Hindlimb muscle (tissue), 1 donor: Measurements from ENCODE around the gene IKZF3. TPM values are rescaled to one million over a fixed set of nuclear protein-coding genes. Genes with fewer than 3 reads are reported as not detected.
"Not testable (repeated sequence)": the region's sequence is repeated elsewhere in the genome, so short reads cannot be mapped to it uniquely, and the experiment has no call there.

Experiments
- DNase-seq: peaks from one replicate; pipeline ENCODE4 v3.0.0-alpha.2; 2013
- polyA plus RNA-seq: library from polyadenylated mRNA; unstranded; fragments of 120-200 nt; gene quantifications from one replicate; pipeline ENCODE4 v1.2.1, GENCODE V29; 2013; ENCODE audit not compliant: insufficient read length

IKZF3 gene
- polyA plus RNA-seq, 1 donor: 0.17 TPM

- DNase-seq: no peak
Measured at GRCh38 chr17:39737760-39738567, 126.1 kb downstream of the IKZF3 start, which contains the start of gene GRB7. GRB7 (plus strand) TSS chr17:39737938; CDS start chr17:39742302, 4,364 bp downstream.

DNA sequence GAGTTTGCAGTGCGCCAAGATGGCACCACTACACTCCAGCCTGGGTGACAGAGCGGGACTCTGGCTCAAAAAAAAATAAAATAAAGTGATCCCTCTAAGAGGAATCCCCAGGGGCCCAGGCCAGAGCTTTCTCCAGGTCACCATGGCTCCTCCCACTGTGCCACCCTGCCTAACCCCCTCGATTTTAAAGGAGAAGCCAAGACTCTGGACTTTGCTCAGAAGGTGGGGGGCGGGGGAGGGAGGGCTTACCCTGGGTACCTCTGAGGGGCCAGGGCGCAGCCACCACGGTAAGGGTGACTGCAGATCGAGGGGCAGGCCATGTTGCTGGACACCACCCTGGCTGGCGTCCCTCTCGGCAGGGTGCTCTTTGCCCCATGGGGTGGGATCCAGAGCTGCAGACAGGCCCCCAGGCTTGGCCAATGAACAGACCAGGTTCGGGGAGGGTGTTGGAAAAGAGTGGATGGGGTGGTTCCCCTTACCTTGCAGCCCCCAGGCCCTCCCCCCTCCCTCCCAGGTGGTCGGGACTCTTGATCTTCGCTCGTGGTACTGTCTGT, 126.8 kb downstream of the IKZF3 start:
- no peak for DNase-seq

GRCh38 chr17:39736319-39737165, 127.6 kb downstream of the IKZF3 start:
- no peak for DNase-seq

- DNase-seq: no peak
Measured at GRCh38 chr17:39735882-39736281, 128.2 kb downstream of the IKZF3 start.

DNA sequence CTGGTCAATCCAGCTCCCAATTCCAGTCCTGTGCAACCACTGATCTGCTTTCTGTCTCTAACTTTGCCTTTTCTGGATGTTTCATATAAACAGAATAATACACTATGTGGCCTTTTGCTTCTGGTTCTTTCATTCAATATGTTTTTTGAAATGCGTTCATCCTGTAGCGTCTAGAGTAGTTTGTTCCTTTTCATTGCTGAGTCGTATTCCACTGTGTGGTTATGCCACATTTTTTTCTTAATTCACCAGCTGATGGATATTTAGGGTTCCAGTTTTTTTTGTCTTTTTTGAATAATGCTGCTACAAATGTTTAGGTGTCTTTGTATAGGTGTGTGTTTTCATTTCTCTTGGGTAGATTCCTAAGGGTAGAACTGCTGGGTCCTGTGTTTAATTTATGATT, 131.5 kb downstream of the IKZF3 start:
- DNase-seq: no peak

GRCh38 chr17:39730095-39730921, 133.8 kb downstream of the IKZF3 start, which contains the start of gene MIEN1:
MIEN1 (minus strand) TSS chr17:39730532; CDS start chr17:39730495, 37 bp downstream.
- peak; percentile 88 for DNase-seq

DNA sequence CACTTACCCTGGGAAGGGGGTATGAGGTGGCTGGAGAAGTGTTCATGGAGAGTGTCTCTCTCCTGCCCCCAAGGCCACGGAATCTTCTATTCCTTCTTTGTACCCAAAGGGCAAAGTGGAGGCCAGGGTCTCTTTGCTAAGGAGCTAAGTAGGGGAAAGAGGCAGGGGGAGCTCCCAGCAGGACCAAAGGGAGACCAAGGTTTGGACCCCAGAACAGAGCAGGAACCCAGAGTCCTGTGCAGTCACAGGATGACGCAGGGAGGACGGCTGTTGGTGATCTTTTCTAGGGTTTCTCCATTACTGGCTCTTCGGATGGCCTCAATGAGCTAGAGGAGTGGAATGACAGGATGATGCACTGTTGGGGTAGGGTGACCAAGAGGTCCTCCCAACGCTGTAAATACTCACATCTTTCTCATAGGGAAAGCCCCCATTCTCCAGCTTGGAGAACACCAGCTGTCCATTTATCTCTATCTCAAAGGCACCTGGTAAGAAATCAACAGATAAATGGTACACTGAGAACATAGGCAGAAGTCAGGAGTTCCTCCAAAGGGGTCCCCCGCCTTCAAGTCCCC, 134.7 kb downstream of the IKZF3 start:
- DNase-seq: no peak

- DNase-seq: no peak
Measured at GRCh38 chr17:39727556-39727955, 136.6 kb downstream of the IKZF3 start.

- DNase-seq: no peak
Measured at GRCh38 chr17:39726617-39727016, 137.5 kb downstream of the IKZF3 start.

DNA sequence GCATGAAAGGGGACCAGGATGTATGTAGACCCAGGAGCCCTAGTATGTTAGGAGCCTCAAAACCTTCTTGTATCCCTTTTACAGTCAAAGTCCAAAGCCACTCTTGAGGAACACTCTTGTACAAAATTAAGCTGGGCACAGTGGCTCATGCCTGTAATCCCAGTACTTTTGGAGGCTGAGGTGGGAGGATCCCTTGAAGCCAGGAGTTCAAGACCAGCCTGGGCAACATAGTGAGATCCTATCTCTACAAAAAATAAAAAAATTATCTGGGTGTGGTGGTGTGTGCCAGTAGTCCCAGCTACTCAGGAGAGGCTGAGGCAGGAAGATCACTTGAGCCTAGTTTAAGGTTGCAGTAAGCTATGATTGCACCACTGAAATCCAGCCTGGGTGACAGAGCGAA, 138.2 kb downstream of the IKZF3 start:
- not testable (repeated sequence) for DNase-seq

DNA sequence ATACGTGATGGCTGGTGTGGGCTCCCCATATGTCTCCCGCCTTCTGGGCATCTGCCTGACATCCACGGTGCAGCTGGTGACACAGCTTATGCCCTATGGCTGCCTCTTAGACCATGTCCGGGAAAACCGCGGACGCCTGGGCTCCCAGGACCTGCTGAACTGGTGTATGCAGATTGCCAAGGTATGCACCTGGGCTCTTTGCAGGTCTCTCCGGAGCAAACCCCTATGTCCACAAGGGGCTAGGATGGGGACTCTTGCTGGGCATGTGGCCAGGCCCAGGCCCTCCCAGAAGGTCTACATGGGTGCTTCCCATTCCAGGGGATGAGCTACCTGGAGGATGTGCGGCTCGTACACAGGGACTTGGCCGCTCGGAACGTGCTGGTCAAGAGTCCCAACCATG, 139.4 kb downstream of the IKZF3 start:
- no peak for DNase-seq

GRCh38 chr17:39722965-39723848, 140.9 kb downstream of the IKZF3 start:
- no peak for DNase-seq

GRCh38 chr17:39722104-39722503, 142.0 kb downstream of the IKZF3 start:
- no peak for DNase-seq

- no peak for DNase-seq
Measured at GRCh38 chr17:39719563-39720355, 144.4 kb downstream of the IKZF3 start.

DNA sequence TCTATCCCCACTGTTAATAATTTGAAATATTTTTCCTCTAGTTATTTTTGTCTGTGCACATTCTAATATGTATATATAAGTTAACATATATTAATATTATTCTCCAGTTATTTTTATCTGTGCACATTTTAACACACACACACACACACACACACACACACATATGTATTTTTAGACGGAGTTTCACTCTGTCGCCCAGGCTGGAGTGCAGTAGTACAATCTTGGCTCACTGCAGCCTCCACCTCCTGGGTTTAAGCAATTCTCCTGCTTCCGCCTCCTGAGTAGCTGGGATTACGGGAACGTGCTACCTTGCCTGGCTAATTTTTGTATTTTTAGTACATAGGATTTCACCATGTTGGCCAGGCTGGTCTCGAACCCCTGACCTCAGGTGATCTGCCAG, 146.5 kb downstream of the IKZF3 start:
- DNase-seq: no peak

DNA sequence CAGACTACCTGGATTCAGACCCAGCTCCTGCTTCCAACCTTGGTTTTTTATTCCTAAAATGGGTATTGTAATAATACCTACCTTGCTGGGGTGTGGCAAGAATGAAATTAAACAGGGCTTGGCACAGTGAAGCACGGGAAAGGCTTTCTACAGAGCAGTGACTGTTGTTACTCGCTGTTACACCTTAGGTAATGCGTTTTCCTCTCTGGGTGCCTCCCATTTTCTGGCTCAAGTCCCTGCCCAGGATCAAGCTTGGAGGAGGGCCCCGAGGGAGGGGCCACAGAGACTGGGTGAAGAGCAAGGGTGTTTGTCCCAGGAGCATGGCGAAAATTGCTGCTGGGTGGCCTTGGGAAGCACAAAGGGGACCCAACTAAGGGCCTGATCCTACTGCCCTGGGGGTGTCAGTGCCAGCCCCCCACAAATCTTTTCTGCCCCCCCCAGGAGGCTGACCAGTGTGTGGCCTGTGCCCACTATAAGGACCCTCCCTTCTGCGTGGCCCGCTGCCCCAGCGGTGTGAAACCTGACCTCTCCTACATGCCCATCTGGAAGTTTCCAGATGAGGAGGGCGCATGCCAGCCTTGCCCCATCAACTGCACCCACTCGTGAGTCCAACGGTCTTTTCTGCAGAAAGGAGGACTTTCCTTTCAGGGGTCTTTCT, 147.1 kb downstream of the IKZF3 start:
- DNase-seq: no peak

- no peak for DNase-seq
Measured at GRCh38 chr17:39716073-39716818, 147.9 kb downstream of the IKZF3 start.

DNA sequence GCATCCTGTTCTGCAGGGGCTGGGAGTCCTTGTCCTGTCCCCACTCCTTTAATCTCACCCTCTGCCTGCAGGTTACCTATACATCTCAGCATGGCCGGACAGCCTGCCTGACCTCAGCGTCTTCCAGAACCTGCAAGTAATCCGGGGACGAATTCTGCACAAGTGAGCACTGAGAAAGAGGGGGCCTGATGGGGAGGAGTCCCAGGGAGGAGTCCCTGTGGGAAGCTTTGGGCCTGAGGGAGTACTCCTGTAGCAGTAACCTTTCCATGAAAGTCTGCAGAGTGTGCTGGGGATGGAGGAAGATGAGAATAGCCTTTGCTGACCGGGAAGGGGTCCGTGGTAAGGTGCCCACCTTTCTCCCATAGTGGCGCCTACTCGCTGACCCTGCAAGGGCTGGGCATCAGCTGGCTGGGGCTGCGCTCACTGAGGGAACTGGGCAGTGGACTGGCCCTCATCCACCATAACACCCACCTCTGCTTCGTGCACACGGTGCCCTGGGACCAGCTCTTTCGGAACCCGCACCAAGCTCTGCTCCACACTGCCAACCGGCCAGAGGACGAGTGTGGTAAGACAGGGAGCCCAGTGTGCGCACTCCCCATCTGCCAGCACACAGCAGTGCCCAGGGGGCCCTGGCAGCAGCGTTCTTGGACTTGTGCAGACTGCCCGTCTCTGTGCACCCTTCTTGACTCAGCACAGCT, 148.6 kb downstream of the IKZF3 start:
- no peak for DNase-seq
